ENCODE results near the gene KRTAP5-11. TPM values are rescaled to one million over a fixed set of nuclear protein-coding genes. Genes with fewer than 3 reads are reported as not detected.
"Not testable (repeated sequence)": the region's sequence is repeated elsewhere in the genome, so short reads cannot be mapped to it uniquely, and the experiment has no call there.

KRTAP5-11 gene
- total and polyA plus RNA-seq, 2 of the 4 experiments (the other 2 are of a cell fraction) = not detected

DNA sequence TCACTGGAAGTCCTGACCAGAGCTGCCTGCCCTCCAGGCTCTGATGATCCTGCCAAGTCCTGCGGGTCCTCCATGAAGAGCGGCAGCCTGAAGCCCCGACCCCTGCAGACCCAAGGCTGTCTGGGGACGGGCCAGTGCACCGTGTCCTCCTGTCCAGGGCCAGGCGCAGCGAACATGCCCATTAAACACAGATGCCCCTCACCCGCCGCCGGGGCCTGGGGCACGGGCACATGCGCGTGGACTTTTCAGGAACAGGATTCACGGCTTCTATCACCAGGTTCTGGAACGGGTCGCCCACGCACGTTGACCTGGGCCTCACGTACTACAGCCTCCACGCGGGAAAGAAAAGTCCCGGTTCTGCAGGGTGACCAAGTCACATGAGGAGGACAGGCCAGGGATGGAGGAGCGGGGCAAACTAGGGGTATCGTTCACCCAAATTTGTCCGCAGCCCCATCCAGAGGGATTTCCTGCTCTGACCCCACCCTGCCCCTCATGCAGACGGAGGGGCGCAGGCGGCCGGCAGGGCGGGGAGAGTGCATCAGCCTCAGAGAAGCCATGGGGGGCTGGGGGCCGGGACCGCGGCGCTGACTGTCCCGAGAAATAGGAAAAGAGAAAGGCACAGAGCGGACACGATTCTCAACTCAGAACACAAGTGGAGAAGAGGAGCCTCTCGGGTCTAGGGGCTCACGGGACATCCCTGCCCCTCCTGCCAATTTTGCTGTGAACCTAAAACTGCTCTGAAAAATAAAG is 11.4 kb downstream of the KRTAP5-11 start:
- H2BK20ac ChIP-seq (ENCODE audit: low read depth, low read length); DNase-seq; H2BK120ac ChIP-seq (ENCODE audit: low read depth, low read length); H4K20me1 ChIP-seq (ENCODE audit: insufficient read depth, low read length); H3K56ac ChIP-seq (ENCODE audit: extremely low read depth, insufficient read depth, low read length); H3K79me1 ChIP-seq (ENCODE audit: low read depth in 1 of 2, low read length in 2 of 2); H3K9me1 ChIP-seq (ENCODE audit: insufficient read depth, low read length); H3K18ac ChIP-seq (ENCODE audit: low read depth, low read length); H2BK15ac ChIP-seq (ENCODE audit: low read depth, low read length); H3K9me3 ChIP-seq (ENCODE audit: control insufficient read depth, insufficient read depth, low read length); dilution Hi-C loops (cut with HindIII; ENCODE audit: low sequenced_read_pairs, unreplicated experiment); H3K23ac ChIP-seq (ENCODE audit: low read depth, low read length); H4K91ac ChIP-seq (ENCODE audit: insufficient read depth, low read depth, low read length); H2BK5ac ChIP-seq (ENCODE audit: low read depth, low read length, poor library complexity, severe bottlenecking); H4K5ac ChIP-seq (ENCODE audit: low read depth, low read length); H3K4me3 ChIP-seq (ENCODE audit: insufficient read depth, low read depth, low read length); H3K36me3 ChIP-seq (ENCODE audit: control insufficient read depth, insufficient read depth, low read length); H3K4me1 ChIP-seq (ENCODE audit: control insufficient read depth, insufficient read depth, low read length); H2AK9ac ChIP-seq (replicated peaks; ENCODE audit: low read depth, low read length, poor library complexity); H2AK5ac ChIP-seq (ENCODE audit: low read depth, low read length); H4K8ac ChIP-seq (ENCODE audit: low read depth in 2 of 2, low read length in 2 of 2); H3K4ac ChIP-seq (ENCODE audit: low read depth, low read length); intact Hi-C loops (cut with micrococcal nuclease); in situ Hi-C loops (cut with MboI; ENCODE audit: low sequenced_read_pairs); H2AFZ ChIP-seq (replicated peaks; ENCODE audit: low read length, poor library complexity); H3K9ac ChIP-seq (ENCODE audit: low read depth, low read length); BruUV-seq (replicated peaks); H3K27ac ChIP-seq (ENCODE audit: insufficient read depth, low read length); H3K14ac ChIP-seq (replicated peaks; ENCODE audit: low read depth, low read length); POLR2A ChIA-PET (ENCODE audit: unreplicated experiment); H3K4me2 ChIP-seq (ENCODE audit: low read depth, low read length); ATAC-seq (ENCODE audit: low read depth): not testable (repeated sequence)
- 68% methylated on average over 21 of the region's 39 CpGs; no CpG with 5 or more reads in 1 of the 2 experiments for WGBS, 2 experiments (ENCODE audit: extremely low coverage in 2 of 2, insufficient read length in 1 of 2)
- CTCF ChIA-PET = interaction anchor here (0.6 kb wide), 1 partner anchor 8 kb away, joined by 4 read pairs; no protein-coding TSS in a partner anchor
- H3K27me3 ChIP-seq (ENCODE audit: control insufficient read depth, insufficient read depth, low read length) = peaks cover 33% of the 10 kb centered on the region

Measured in IMR-90 (cell line).